Trophoblast cell (in vitro differentiated cells and primary cell): ENCODE data around the gene LCN10.
"Not testable (repeated sequence)": the region's sequence is repeated elsewhere in the genome, so short reads cannot be mapped to it uniquely, and the experiment has no call there.

Experiments used
- DNase-seq, 2 donors: peaks; one replicate each; pipeline ENCODE4 v3.0.0-alpha.2; 2016
- H2AFZ ChIP-seq: 2 replicates; pipeline ENCODE4 v1.6.1; 2013; ENCODE audit warnings: low read length, moderate library complexity, mild to moderate bottlenecking; ENCODE audit not compliant: insufficient read depth, poor library complexity
- H2AK5ac ChIP-seq: 2 replicates; pipeline ENCODE4 v1.6.1; 2013; ENCODE audit warnings: mild to moderate bottlenecking, low read length
- H2BK120ac ChIP-seq: 2 replicates; pipeline ENCODE4 v1.6.1; 2013; ENCODE audit warnings: low read length, mild to moderate bottlenecking, moderate library complexity; ENCODE audit not compliant: insufficient read depth, poor library complexity
- H2BK12ac ChIP-seq: 2 replicates; pipeline ENCODE4 v1.6.1; 2013; ENCODE audit warnings: mild to moderate bottlenecking, low read length, moderate library complexity
- H2BK5ac ChIP-seq: 2 replicates; pipeline ENCODE4 v1.6.1; 2013; ENCODE audit warnings: low read length, low read depth, moderate library complexity, mild to moderate bottlenecking; ENCODE audit not compliant: poor library complexity
- H3K14ac ChIP-seq: 2 replicates; pipeline ENCODE4 v1.6.1; 2013; ENCODE audit warnings: mild to moderate bottlenecking, low read length
- H3K18ac ChIP-seq: 2 replicates; pipeline ENCODE4 v1.6.1; 2013; ENCODE audit warnings: mild to moderate bottlenecking, low read length
- H3K23ac ChIP-seq: 2 replicates; pipeline ENCODE4 v1.6.1; 2013; ENCODE audit warnings: low read length
- H3K27ac ChIP-seq: 2 replicates; pipeline ENCODE4 v1.5.1; 2013; ENCODE audit warnings: low read depth, mild to moderate bottlenecking, inconsistent platforms, low read length, moderate library complexity
- H3K27me3 ChIP-seq: 2 replicates; pipeline ENCODE4 v1.6.1; 2013; ENCODE audit warnings: inconsistent platforms, mild to moderate bottlenecking, low read length, moderate library complexity; ENCODE audit not compliant: insufficient read depth
- H3K36me3 ChIP-seq, 2 experiments: 1 replicate in 1 of 2; 2 replicates in 1 of 2; pipeline ENCODE4 v1.6.1; 2013; ENCODE audit warnings: low read length in 2 of 2, mild to moderate bottlenecking in 2 of 2, moderate library complexity in 1 of 2; ENCODE audit not compliant: insufficient read depth in 2 of 2, control insufficient read depth in 1 of 2
- H3K4ac ChIP-seq: 2 replicates; pipeline ENCODE4 v1.6.1; 2013; ENCODE audit warnings: low read depth, mild to moderate bottlenecking, low read length, moderate library complexity
- H3K4me1 ChIP-seq, 2 experiments: 1 replicate in 1 of 2; 2 replicates in 1 of 2; pipeline ENCODE4 v1.6.1; 2013; ENCODE audit warnings: low read length in 2 of 2, mild to moderate bottlenecking in 2 of 2, moderate library complexity in 1 of 2; ENCODE audit not compliant: insufficient read depth in 2 of 2, control insufficient read depth in 1 of 2
- H3K4me2 ChIP-seq: 2 replicates; pipeline ENCODE4 v1.6.1; 2013; ENCODE audit warnings: inconsistent platforms, mild to moderate bottlenecking, low read length, moderate library complexity
- H3K4me3 ChIP-seq: 2 replicates; pipeline ENCODE4 v1.5.1; 2013; ENCODE audit warnings: mild to moderate bottlenecking, low read depth, low read length, inconsistent platforms
- H3K79me1 ChIP-seq: one replicate; pipeline ENCODE4 v1.6.1; 2013; ENCODE audit warnings: low read length
- H3K79me2 ChIP-seq: 2 replicates; pipeline ENCODE4 v1.6.1; 2013; ENCODE audit warnings: low read length, mild to moderate bottlenecking; ENCODE audit not compliant: control insufficient read depth, insufficient read depth, poor library complexity
- H3K9ac ChIP-seq: 2 replicates; pipeline ENCODE4 v1.6.1; 2013; ENCODE audit warnings: mild to moderate bottlenecking, low read length
- H3K9me3 ChIP-seq: 2 replicates; pipeline ENCODE4 v1.6.1; 2013; ENCODE audit warnings: low read depth, mild to moderate bottlenecking, control low read depth, inconsistent platforms, low read length; ENCODE audit not compliant: insufficient read depth
- H4K12ac ChIP-seq: 2 replicates; pipeline ENCODE4 v1.6.1; 2013; ENCODE audit warnings: low read depth, mild to moderate bottlenecking, low read length, moderate library complexity
- H4K8ac ChIP-seq: 2 replicates; pipeline ENCODE4 v1.6.1; 2013; ENCODE audit warnings: low read depth, mild to moderate bottlenecking, low read length, moderate library complexity
- H4K91ac ChIP-seq: one replicate; pipeline ENCODE4 v1.6.1; 2013; ENCODE audit warnings: low read depth, mild to moderate bottlenecking, low read length, moderate library complexity
- WGBS: extraction: QIAGEN DNeasy Blood & Tissue Kit; methylation state at CpG from one replicate; pipeline ENCODE4 v1.1.7; 2013; ENCODE audit warnings: missing lambda C conversion rate; ENCODE audit not compliant: insufficient read length, insufficient coverage; ENCODE audit errors: extremely low coverage; 5-methylcytosine and 5-hydroxymethylcytosine counted together

LCN10 gene

GRCh38 chr9:136766410-136767120 lies 23.8 kb upstream of the LCN10 start:
- not testable (repeated sequence) for H2AFZ ChIP-seq, H3K18ac ChIP-seq, H2BK120ac ChIP-seq, H3K4me2 ChIP-seq, H4K8ac ChIP-seq, H3K4ac ChIP-seq, H3K27ac ChIP-seq, H3K27me3 ChIP-seq, H3K79me1 ChIP-seq, H3K4me3 ChIP-seq, H3K79me2 ChIP-seq, H2BK5ac ChIP-seq, H4K91ac ChIP-seq, H2AK5ac ChIP-seq, H3K36me3 ChIP-seq, H3K23ac ChIP-seq, H3K9me3 ChIP-seq, H3K9ac ChIP-seq, H3K14ac ChIP-seq, H2BK12ac ChIP-seq, H4K12ac ChIP-seq
- peaks cover 9 to 12% of the 10 kb centered on the region in 2 experiments for H3K4me1 ChIP-seq
- DNase-seq, result peak; percentile 46 to 52
- WGBS, result no CpG with 5 or more reads among the region's 18 CpGs

- not testable (repeated sequence) for H3K79me2 ChIP-seq, H3K4ac ChIP-seq, H2AFZ ChIP-seq, H3K14ac ChIP-seq, H2BK5ac ChIP-seq, H2BK12ac ChIP-seq, H3K4me2 ChIP-seq, H3K9me3 ChIP-seq, H3K9ac ChIP-seq, H2BK120ac ChIP-seq, H3K79me1 ChIP-seq, H3K36me3 ChIP-seq, H3K27ac ChIP-seq, H3K23ac ChIP-seq, H4K8ac ChIP-seq, H2AK5ac ChIP-seq, H4K12ac ChIP-seq, H4K91ac ChIP-seq, H3K4me3 ChIP-seq, H3K18ac ChIP-seq, DNase-seq, H3K27me3 ChIP-seq
- no CpG with 5 or more reads among the region's 14 CpGs for WGBS
- H3K4me1 ChIP-seq, result peaks cover 10 to 12% of the 10 kb centered on the region in 2 experiments
These were observed 23.1 kb upstream of the LCN10 start for GRCh38 chr9:136765745-136766409.

- H3K27me3 ChIP-seq, result no peaks in the 10 kb centered on the region
- no peak overlapping the region for H4K91ac ChIP-seq
- H3K9ac ChIP-seq, result no peak overlapping the region
- H2BK12ac ChIP-seq, result no peak overlapping the region
- DNase-seq, result no peak
- H3K18ac ChIP-seq, result no peak overlapping the region
- WGBS, result no CpG with 5 or more reads among the region's 14 CpGs
- no peak overlapping the region for H3K4me2 ChIP-seq
- no peak overlapping the region for H2BK120ac ChIP-seq
- no peak overlapping the region for H4K8ac ChIP-seq
- no peak overlapping the region for H3K23ac ChIP-seq
- H2BK5ac ChIP-seq, result no peak overlapping the region
- H3K79me1 ChIP-seq, result peaks cover 4% of the 10 kb centered on the region
- no peaks in the 10 kb centered on the region for H3K36me3 ChIP-seq
- no peak overlapping the region for H2AFZ ChIP-seq
- H4K12ac ChIP-seq, result no peak overlapping the region
- peaks cover 10 to 12% of the 10 kb centered on the region in 2 experiments for H3K4me1 ChIP-seq
- no peak overlapping the region for H3K14ac ChIP-seq
- no peak overlapping the region for H2AK5ac ChIP-seq
- peaks cover 7% of the 10 kb centered on the region for H3K9me3 ChIP-seq
- no peak overlapping the region for H3K27ac ChIP-seq
- H3K4ac ChIP-seq, result no peak overlapping the region
- no peak overlapping the region for H3K4me3 ChIP-seq
- H3K79me2 ChIP-seq, result no peaks in the 10 kb centered on the region
These were observed 22.3 kb upstream of the LCN10 start for GRCh38 chr9:136765041-136765440.

- Histone ChIP-seq H2AK5ac (peak within 1 kb of the TSS; percentile 17), H3K36me3 (no peaks in the 10 kb centered on the region), H2BK12ac (no peak within 1 kb of the TSS), H3K14ac (no peak within 1 kb of the TSS), H2BK120ac (no peak within 1 kb of the TSS), H2AFZ (no peak within 1 kb of the TSS), H2BK5ac (no peak within 1 kb of the TSS), H3K9ac (no peak within 1 kb of the TSS), H3K9me3 (peaks cover 7% of the 10 kb centered on the region), H3K23ac (no peak within 1 kb of the TSS), H3K4me3 (no peak within 1 kb of the TSS), H3K4ac (no peak within 1 kb of the TSS), H4K8ac (peak within 1 kb of the TSS; percentile 52), H3K4me2 (peak within 1 kb of the TSS; percentile 9), H4K12ac (no peak within 1 kb of the TSS), H3K27ac (no peak within 1 kb of the TSS), H3K4me1 (peaks cover 10 to 12% of the 10 kb centered on the region in 2 experiments), H3K79me1 (peaks cover 4% of the 10 kb centered on the region), H4K91ac (peak within 1 kb of the TSS; percentile 45), H3K27me3 (no peaks in the 10 kb centered on the region), H3K18ac (no peak within 1 kb of the TSS), H3K79me2 (no peaks in the 10 kb centered on the region)
- no CpG with 5 or more reads among the region's 14 CpGs for WGBS
- DNase-seq, result no peak
These were observed 21.7 kb upstream of the LCN10 start, which contains the start of gene LCN15 for GRCh38 chr9:136764301-136764891. TSS of gene LCN15 (minus strand) at chr9:136764518. CDS start at chr9:136764488, 30 bp downstream.
